HG03108 (cell line): ENCODE results near the gene RBM47.

Source experiments
- ATAC-seq: cut with Tn5 transposase; IDR thresholded peaks from one replicate; pipeline ENCODE4 v1.9.1; 2021; ENCODE audit warnings: moderate library complexity; ENCODE audit not compliant: unreplicated experiment

Gene RBM47

GRCh38 chr4:40379248-40379647, 250.4 kb downstream of the RBM47 start:
- no peak for ATAC-seq

GRCh38 chr4:40378619-40379018, 251.0 kb downstream of the RBM47 start:
- ATAC-seq = no peak

GRCh38 chr4:40377512-40378365, 251.9 kb downstream of the RBM47 start:
- no peak for ATAC-seq

- ATAC-seq = no peak
These were observed 254.0 kb downstream of the RBM47 start for GRCh38 chr4:40375620-40376019.

GRCh38 chr4:40375095-40375494, 254.6 kb downstream of the RBM47 start:
- no peak for ATAC-seq

GRCh38 chr4:40373636-40374035, 256.0 kb downstream of the RBM47 start:
- ATAC-seq = no peak
